ENCODE data around the gene CEP120.

The CEP120 gene

GRCh38 chr5:123448743-123449142 is 25.5 kb upstream of the CEP120 start:
- Histone ChIP-seq H3K9me3 (ENCODE audit: severe bottlenecking) (no peaks in the 10 kb centered on the region), H3K27me3 (ENCODE audit: insufficient read depth, poor library complexity, severe bottlenecking) (no peaks in the 10 kb centered on the region), H3K27ac (ENCODE audit: poor library complexity, severe bottlenecking) (no peak overlapping the region), H3K4me1 (ENCODE audit: insufficient read depth, poor library complexity, severe bottlenecking) (peaks cover 4% of the 10 kb centered on the region), H3K36me3 (ENCODE audit: low read depth) (no peaks in the 10 kb centered on the region), H3K4me3 (ENCODE audit: severe bottlenecking) (no peak overlapping the region)
- ATAC-seq (ENCODE audit: low read depth): no peak
- DNase-seq (ENCODE audit: low spot score): no peak
- TF ChIP-seq CTCF (IDR thresholded peaks at IDR 0.05; ENCODE audit: poor library complexity, severe bottlenecking): no peak

- Histone ChIP-seq H3K4me1 (ENCODE audit: insufficient read depth, poor library complexity, severe bottlenecking) (peaks cover 4% of the 10 kb centered on the region), H3K36me3 (ENCODE audit: low read depth) (no peaks in the 10 kb centered on the region), H3K27ac (ENCODE audit: poor library complexity, severe bottlenecking) (no peak overlapping the region), H3K9me3 (ENCODE audit: severe bottlenecking) (no peaks in the 10 kb centered on the region), H3K27me3 (ENCODE audit: insufficient read depth, poor library complexity, severe bottlenecking) (no peaks in the 10 kb centered on the region), H3K4me3 (ENCODE audit: severe bottlenecking) (no peak overlapping the region)
- no peak for ATAC-seq (ENCODE audit: low read depth)
- TF ChIP-seq CTCF (IDR thresholded peaks at IDR 0.05; ENCODE audit: poor library complexity, severe bottlenecking): no peak
- no peak for DNase-seq (ENCODE audit: low spot score)
Observed at GRCh38 chr5:123448017-123448617, 24.9 kb upstream of the CEP120 start.

- H3K27ac ChIP-seq (ENCODE audit: poor library complexity, severe bottlenecking): no peak overlapping the region
- ATAC-seq (ENCODE audit: low read depth): no peak; the same call in 2 of the 3 replicates
- H3K4me3 ChIP-seq (ENCODE audit: severe bottlenecking): no peak overlapping the region
- H3K4me1 ChIP-seq (ENCODE audit: insufficient read depth, poor library complexity, severe bottlenecking): no peaks in the 10 kb centered on the region
- H3K9me3 ChIP-seq (ENCODE audit: severe bottlenecking): no peaks in the 10 kb centered on the region
- DNase-seq (ENCODE audit: low spot score): no peak
- no peaks in the 10 kb centered on the region for H3K27me3 ChIP-seq (ENCODE audit: insufficient read depth, poor library complexity, severe bottlenecking)
- no peak for TF ChIP-seq CTCF (IDR thresholded peaks at IDR 0.05; ENCODE audit: poor library complexity, severe bottlenecking)
- H3K36me3 ChIP-seq (ENCODE audit: low read depth): no peaks in the 10 kb centered on the region
Observed at GRCh38 chr5:123444016-123444415, 20.8 kb upstream of the CEP120 start.

GRCh38 chr5:123441408-123441807 is 18.2 kb upstream of the CEP120 start:
- H3K27me3 ChIP-seq (ENCODE audit: insufficient read depth, poor library complexity, severe bottlenecking): no peaks in the 10 kb centered on the region
- ATAC-seq (ENCODE audit: low read depth) (no peak), DNase-seq (ENCODE audit: low spot score) (no peak)

More at GRCh38 chr5:123441408-123441807, 18.2 kb upstream of the CEP120 start:
- no peak for TF ChIP-seq CTCF (IDR thresholded peaks at IDR 0.05; ENCODE audit: poor library complexity, severe bottlenecking)
- Histone ChIP-seq H3K4me3 (ENCODE audit: severe bottlenecking) (no peak overlapping the region), H3K4me1 (ENCODE audit: insufficient read depth, poor library complexity, severe bottlenecking) (no peaks in the 10 kb centered on the region), H3K9me3 (ENCODE audit: severe bottlenecking) (no peaks in the 10 kb centered on the region), H3K36me3 (ENCODE audit: low read depth) (no peaks in the 10 kb centered on the region), H3K27ac (ENCODE audit: poor library complexity, severe bottlenecking) (no peak overlapping the region)
